ENCODE results near the gene METTL2A. TPM values are rescaled to one million over a fixed set of nuclear protein-coding genes. Genes with fewer than 3 reads are reported as not detected.
"Not testable (repeated sequence)": the region's sequence is repeated elsewhere in the genome, so short reads cannot be mapped to it uniquely, and the experiment has no call there.

METTL2A gene
- total RNA-seq, 1 donor from 2014 or later = 36.5 TPM

DNA sequence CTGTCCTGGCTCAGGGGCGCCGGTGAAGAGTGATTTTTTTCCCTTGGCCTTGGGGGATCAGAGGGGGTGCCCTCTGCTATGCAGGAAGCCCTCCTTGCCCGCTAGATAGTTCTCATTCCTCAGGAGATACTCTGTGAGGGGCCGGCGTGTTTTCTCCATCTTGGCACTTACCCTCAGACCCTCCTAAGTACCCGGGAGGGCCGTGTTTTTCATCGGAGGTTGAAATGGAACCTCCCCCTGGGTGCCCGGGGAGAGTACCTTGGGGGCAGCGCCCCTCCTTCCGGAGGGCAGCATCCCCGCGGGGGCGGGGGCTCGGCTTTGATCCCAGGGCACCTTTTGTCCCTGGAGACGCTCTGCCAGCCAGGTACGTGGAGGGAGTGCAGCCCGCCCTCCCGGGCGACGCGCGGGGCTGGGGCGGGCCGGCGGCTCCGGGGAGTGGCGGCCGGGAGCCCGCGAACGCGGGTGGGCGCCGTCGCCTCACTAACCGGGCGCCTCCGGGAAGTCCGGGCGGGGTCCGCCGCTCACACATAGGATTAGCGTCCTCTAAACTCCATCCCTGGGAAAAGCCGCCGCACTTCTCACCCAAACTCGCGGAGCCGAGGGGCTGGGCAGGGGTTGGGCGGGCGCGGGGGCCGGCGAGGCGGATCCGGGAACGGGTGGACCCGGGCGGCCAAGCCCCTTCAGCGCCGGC is 54.2 kb downstream of the METTL2A start:
- DNase-seq (ENCODE audit: low spot score) = peak; percentile 25
- H3K4me3 Mint-ChIP-seq = peak overlapping the region; percentile 83
- H3K4me1 Mint-ChIP-seq (ENCODE audit: low read depth) = peaks cover 24% of the 10 kb centered on the region
- peaks cover 15% of the 10 kb centered on the region for H3K36me3 Mint-ChIP-seq (ENCODE audit: low read depth)
- not testable (repeated sequence) for H3K27me3 Mint-ChIP-seq (ENCODE audit: insufficient read depth); H3K9me3 Mint-ChIP-seq
- intact Hi-C loops (cut with micrococcal nuclease) = loop anchor here (2.0 kb wide), 1 partner anchor 55 kb away; the partner anchor contains the start of gene METTL2A
- H3K27ac Mint-ChIP-seq = peak overlapping the region; percentile 72

DNA sequence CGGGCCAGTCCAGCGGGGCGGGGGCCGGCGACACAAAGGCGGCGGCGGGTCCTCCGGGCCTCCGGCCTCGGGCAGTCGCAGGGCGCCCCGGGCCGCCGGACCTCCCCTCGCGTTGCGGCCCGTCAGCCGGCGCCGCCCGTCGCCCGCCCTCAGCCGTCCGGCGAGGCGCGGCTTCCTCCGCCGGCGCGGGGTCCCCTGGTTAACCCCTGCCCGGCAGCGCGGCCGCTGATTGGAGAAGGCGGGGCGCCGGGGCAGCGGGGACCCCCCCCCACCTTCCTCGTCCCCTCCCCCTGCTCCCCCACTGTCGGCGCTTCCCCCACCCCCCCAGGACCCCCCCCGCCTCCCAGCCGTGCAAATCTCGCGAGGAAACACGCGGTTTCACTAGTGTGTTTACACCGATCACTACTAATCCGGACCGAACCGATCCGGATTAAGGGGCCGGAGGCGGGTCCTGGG is 54.8 kb downstream of the METTL2A start, which contains the start of gene TLK2:
Gene TLK2, plus strand, starts transcription at position 402 of the 456 bp plus-strand sequence. CDS start 2,301 bp downstream, outside the sequence.
- Mint-ChIP-seq H3K4me3 (peak within 1 kb of the TSS; percentile 94), H3K36me3 (ENCODE audit: low read depth) (peaks cover 18% of the 10 kb centered on the region), H3K9me3 (no peaks in the 10 kb centered on the region), H3K27me3 (ENCODE audit: insufficient read depth) (no peaks in the 10 kb centered on the region), H3K4me1 (ENCODE audit: low read depth) (peaks cover 29% of the 10 kb centered on the region), H3K27ac (peak within 1 kb of the TSS; percentile 92)
- peak; percentile 73 for DNase-seq (ENCODE audit: low spot score)
- intact Hi-C loops (cut with micrococcal nuclease) = loop anchor here (2.0 kb wide), 1 partner anchor 56 kb away; the partner anchor contains the start of gene METTL2A

DNA sequence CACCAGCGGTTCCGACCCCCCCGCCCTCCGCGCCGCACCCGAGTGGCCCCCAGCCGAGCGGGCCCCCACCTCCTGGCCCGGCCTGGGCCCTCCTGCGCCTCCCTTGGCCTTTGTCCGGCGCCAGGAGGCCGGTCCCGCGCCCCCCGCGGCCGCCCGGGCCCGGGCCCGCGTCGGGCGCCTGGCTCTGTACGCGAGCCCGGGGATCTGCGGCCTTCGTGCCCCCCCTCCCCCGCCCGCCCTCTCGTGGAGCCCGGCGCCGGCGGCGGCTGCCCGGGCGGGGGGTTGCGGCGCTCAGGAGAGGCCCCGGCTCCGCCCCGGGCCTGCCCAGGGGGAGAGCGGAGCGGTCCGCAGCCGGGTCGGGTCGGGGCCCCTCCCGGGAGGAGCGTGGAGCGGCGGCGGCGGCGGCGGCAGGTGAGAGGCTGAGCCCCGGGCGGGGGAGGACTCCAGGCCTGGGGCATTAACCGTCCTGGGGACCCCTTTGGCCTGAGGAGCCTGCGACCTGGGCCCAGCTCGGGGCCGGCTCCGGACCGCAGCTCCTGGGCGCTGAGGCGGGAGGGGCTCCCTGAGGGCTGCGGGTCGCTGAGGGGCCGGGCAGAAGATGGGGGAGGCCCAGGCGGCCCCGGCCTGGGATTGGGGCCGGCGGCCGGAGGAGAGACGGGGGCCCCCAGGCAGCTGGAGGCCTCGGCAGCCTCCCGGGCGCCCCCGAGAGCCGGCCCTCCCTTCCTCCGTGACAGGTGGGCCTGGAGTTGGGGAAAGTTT is 55.4 kb downstream of the METTL2A start:
- DNase-seq (ENCODE audit: low spot score) = peak; percentile 41
- peaks cover 29% of the 10 kb centered on the region for H3K4me1 Mint-ChIP-seq (ENCODE audit: low read depth)
- not testable (repeated sequence) for H3K27me3 Mint-ChIP-seq (ENCODE audit: insufficient read depth); H3K9me3 Mint-ChIP-seq; H3K27ac Mint-ChIP-seq
- peaks cover 18% of the 10 kb centered on the region for H3K36me3 Mint-ChIP-seq (ENCODE audit: low read depth)
- H3K4me3 Mint-ChIP-seq = peak overlapping the region; percentile 94
- intact Hi-C loops (cut with micrococcal nuclease) = loop anchor here (2.0 kb wide), 1 partner anchor 56 kb away; the partner anchor contains the start of gene METTL2A

DNA sequence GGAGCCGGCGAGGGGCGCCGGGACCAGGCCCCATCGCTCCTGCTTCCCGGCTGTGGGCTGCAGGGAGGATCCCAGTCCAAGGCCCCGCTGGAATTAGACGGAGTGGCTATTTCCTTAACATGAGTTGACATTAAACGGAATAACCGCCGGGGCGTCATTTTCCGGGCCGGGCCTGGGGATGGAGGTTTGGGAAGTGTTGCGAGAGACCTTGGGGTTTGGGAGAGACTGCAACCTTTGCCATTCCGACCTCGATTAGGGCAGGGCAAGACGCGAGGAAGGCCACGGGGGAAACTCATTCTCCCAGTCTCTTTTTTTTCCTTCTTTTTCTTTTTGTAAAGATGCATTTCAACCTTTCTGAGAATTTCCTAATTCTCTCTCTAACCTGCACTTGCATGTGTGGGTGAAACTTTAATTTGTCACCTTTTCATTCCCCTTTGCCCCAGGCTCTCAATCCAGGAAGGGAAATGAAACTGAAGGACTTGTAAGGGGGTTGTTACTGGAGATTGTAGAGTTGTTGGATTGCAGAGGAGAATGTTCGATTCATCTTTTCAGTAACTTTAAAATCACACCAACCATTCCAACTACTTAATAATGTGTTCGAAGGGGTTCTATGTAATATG is 56.1 kb downstream of the METTL2A start:
- peak overlapping the region; percentile 92 for H3K27ac Mint-ChIP-seq
- H3K36me3 Mint-ChIP-seq (ENCODE audit: low read depth) = peaks cover 18% of the 10 kb centered on the region
- H3K4me1 Mint-ChIP-seq (ENCODE audit: low read depth) = peaks cover 29% of the 10 kb centered on the region
- peak overlapping the region; percentile 94 for H3K4me3 Mint-ChIP-seq
- DNase-seq (ENCODE audit: low spot score) = peak; percentile 2
- intact Hi-C loops (cut with micrococcal nuclease) = loop anchor here (2.0 kb wide), 1 partner anchor 57 kb away; the partner anchor contains the start of gene METTL2A
- H3K27me3 Mint-ChIP-seq (ENCODE audit: insufficient read depth); H3K9me3 Mint-ChIP-seq: not testable (repeated sequence)

DNA sequence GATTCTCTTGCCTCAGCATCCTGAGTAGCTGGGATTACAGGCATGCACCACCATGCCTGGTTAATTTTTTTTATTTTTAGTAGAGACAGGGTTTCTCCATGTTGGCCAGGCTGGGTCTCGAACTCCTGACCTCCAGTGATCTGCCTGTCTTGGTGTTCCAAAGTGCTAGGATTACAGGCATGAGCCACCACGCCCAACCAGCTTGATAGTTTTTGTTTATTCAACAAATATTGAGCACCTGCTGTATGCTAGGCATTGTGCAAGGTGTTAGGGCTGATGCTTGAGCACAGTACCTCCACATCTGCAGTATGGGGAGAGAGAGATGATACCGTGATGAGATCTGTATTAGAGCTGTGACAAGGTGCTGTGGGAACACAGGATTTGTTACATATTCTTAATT is 58.9 kb downstream of the METTL2A start:
- H3K27ac Mint-ChIP-seq; H3K4me3 Mint-ChIP-seq; H3K27me3 Mint-ChIP-seq (ENCODE audit: insufficient read depth); H3K9me3 Mint-ChIP-seq; intact Hi-C loops (cut with micrococcal nuclease); DNase-seq (ENCODE audit: low spot score): not testable (repeated sequence)
- peaks cover 20% of the 10 kb centered on the region for H3K36me3 Mint-ChIP-seq (ENCODE audit: low read depth)
- peaks cover 32% of the 10 kb centered on the region for H3K4me1 Mint-ChIP-seq (ENCODE audit: low read depth)

DNA sequence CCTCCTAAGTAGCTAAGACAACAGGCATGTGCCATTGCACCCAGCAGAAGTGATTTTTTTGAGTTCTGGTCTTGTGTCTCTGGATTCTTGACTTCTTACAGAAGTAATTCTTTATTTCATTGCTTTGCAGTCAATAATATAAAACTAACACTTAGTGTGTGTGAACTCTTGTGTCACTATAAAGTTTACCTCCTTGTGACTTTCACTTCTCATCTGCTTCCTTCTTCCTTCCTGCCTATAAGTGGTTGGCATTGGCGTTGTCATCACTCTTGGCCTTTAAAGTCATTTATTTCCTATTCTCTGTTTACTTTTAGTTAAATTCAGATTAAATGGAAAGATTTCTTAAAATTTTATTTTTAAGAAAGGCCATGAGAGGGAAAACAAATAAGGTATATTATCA is 67.3 kb downstream of the METTL2A start:
- H3K4me3 Mint-ChIP-seq; H3K4me1 Mint-ChIP-seq (ENCODE audit: low read depth); H3K9me3 Mint-ChIP-seq; DNase-seq (ENCODE audit: low spot score); intact Hi-C loops (cut with micrococcal nuclease); H3K27ac Mint-ChIP-seq; H3K27me3 Mint-ChIP-seq (ENCODE audit: insufficient read depth); H3K36me3 Mint-ChIP-seq (ENCODE audit: low read depth): not testable (repeated sequence)

DNA sequence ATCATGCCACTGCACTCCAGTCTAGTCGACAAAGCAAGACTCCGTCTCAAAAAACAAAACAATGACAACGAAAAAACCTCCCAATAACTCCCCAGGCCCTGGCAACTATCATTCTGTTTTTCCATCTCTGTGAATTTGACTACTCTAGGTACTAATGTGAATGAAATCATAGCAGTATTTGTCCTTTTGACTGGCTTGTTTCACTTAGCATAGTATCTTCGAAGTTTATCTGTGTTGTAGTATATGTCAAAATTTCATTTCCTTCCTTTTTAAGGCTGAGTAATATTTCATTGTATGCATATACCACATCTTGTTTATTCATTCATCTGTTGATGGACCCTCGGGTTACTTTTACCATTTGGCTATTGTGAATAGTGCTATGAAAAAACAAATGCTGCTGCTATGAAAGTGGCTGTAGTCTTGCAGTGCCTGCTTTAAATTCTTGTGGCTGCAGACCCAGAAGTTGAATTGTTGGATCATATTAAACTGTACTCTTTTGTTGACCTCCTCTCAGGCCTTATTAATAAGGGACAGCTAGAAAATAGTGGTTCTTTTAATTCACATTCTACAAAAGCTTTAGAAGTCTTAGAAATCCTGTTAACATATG is 69.5 kb downstream of the METTL2A start:
- DNase-seq (ENCODE audit: low spot score); intact Hi-C loops (cut with micrococcal nuclease); H3K4me1 Mint-ChIP-seq (ENCODE audit: low read depth); H3K4me3 Mint-ChIP-seq; H3K9me3 Mint-ChIP-seq; H3K27ac Mint-ChIP-seq; H3K36me3 Mint-ChIP-seq (ENCODE audit: low read depth); H3K27me3 Mint-ChIP-seq (ENCODE audit: insufficient read depth): not testable (repeated sequence)

DNA sequence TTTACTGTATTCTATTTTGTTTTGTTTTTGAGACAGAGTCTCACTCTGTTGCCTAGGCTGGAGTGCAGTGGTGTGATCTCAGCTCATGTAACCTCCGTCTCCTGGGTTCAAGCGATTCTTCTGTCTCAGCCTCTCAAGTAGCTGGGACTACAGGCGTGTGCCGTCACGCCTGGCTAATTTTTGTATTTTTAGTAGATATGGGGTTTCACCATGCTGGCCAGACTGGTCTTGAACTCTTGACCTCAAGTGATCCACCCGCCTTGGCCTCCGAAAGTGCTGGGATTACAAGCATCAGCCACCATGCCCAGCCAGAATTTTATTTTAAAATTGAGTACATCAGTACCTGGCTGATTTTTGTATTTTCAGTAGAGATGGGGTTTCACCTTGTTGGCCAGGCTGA is 70.4 kb downstream of the METTL2A start:
- H3K27ac Mint-ChIP-seq; H3K27me3 Mint-ChIP-seq (ENCODE audit: insufficient read depth); H3K4me1 Mint-ChIP-seq (ENCODE audit: low read depth); DNase-seq (ENCODE audit: low spot score); H3K9me3 Mint-ChIP-seq; H3K4me3 Mint-ChIP-seq; intact Hi-C loops (cut with micrococcal nuclease); H3K36me3 Mint-ChIP-seq (ENCODE audit: low read depth): not testable (repeated sequence)

DNA sequence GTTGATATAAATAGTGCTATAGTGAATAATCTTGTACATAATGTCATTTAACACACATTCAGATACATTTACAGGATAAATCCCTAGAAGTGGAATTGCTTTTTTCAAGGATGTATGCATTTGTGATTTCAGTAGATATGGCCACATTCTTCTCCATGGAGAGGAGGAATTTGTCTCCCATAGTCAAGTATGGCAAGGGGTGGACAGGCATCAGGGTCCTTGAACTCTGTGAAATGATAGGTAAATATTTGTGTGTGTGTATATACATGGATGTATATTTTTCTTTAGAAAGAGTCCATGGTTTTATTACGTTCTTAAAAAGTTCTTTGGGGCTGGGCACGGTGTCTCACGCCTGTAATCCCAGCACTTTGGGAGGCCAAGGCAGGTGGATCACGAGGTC is 72.6 kb downstream of the METTL2A start:
- intact Hi-C loops (cut with micrococcal nuclease); H3K27ac Mint-ChIP-seq; H3K9me3 Mint-ChIP-seq; H3K27me3 Mint-ChIP-seq (ENCODE audit: insufficient read depth); H3K4me3 Mint-ChIP-seq; H3K4me1 Mint-ChIP-seq (ENCODE audit: low read depth); DNase-seq (ENCODE audit: low spot score); H3K36me3 Mint-ChIP-seq (ENCODE audit: low read depth): not testable (repeated sequence)

DNA sequence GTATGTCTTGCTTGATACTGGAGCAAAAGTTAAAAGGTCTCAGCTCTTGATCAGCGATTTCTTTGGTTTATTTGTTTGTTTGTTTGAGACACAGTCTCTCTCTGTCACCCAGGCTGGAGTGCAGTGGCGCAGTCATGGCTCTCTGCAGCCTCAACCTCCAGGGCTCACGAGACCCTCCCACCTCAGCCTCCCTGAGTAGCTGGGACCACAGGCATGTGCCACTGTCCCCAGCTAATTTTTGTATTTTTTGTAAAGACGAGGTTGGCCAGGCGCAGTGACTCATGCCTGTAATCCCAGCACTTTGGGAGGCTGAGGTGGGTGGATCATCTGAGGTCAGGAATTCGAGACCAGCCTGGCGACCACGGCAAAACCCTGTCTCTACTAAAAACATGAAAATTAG is 75.1 kb downstream of the METTL2A start:
- H3K36me3 Mint-ChIP-seq (ENCODE audit: low read depth); H3K27me3 Mint-ChIP-seq (ENCODE audit: insufficient read depth); H3K9me3 Mint-ChIP-seq; H3K4me1 Mint-ChIP-seq (ENCODE audit: low read depth); H3K4me3 Mint-ChIP-seq; H3K27ac Mint-ChIP-seq; intact Hi-C loops (cut with micrococcal nuclease); DNase-seq (ENCODE audit: low spot score): not testable (repeated sequence)
